ENCODE results near the gene CELF2. TPM values are rescaled to one million over a fixed set of nuclear protein-coding genes. Genes with fewer than 3 reads are reported as not detected.

CELF2 gene
- total RNA-seq, 6 donors from 2014 or later: 82.7 to 193 (median 120) TPM

- no peak for DNase-seq
- Histone ChIP-seq H3K36me3 (peaks cover 16 to 68% (median 47%) of the 10 kb centered on the region in 4 donors), H3K4me3 (no peak overlapping the region), H3K9me3 (no peaks in the 10 kb centered on the region), H3K4me1 (peaks cover 0 to 4% (median 0%) of the 10 kb centered on the region in 4 donors), H3K27ac (no peak overlapping the region), H3K27me3 (no peaks in the 10 kb centered on the region)
- ATAC-seq (ENCODE audit: low FRiP score in 2 of 2): no peak
- WGBS, 2 donors: 87 to 92% methylated on average over 9 of the region's 9 CpGs
- TF ChIP-seq, protein P1, sequence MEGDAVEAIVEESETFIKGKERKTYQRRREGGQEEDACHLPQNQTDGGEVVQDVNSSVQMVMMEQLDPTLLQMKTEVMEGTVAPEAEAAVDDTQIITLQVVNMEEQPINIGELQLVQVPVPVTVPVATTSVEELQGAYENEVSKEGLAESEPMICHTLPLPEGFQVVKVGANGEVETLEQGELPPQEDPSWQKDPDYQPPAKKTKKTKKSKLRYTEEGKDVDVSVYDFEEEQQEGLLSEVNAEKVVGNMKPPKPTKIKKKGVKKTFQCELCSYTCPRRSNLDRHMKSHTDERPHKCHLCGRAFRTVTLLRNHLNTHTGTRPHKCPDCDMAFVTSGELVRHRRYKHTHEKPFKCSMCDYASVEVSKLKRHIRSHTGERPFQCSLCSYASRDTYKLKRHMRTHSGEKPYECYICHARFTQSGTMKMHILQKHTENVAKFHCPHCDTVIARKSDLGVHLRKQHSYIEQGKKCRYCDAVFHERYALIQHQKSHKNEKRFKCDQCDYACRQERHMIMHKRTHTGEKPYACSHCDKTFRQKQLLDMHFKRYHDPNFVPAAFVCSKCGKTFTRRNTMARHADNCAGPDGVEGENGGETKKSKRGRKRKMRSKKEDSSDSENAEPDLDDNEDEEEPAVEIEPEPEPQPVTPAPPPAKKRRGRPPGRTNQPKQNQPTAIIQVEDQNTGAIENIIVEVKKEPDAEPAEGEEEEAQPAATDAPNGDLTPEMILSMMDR (IDR thresholded peaks at IDR 0.05): no peak
- TF ChIP-seq EP300 (IDR thresholded peaks at IDR 0.05) (no peak), POLR2A (IDR thresholded peaks at IDR 0.05) (no peak), POLR2AphosphoS5 (IDR thresholded peaks at IDR 0.05) (no peak)
These were observed 242.5 kb downstream of the CELF2 start for GRCh38 chr10:11260170-11260569.

GRCh38 chr10:11261143-11261542, 243.5 kb downstream of the CELF2 start:
- peaks cover 0 to 4% (median 0%) of the 10 kb centered on the region in 4 donors for H3K4me1 ChIP-seq
- ATAC-seq (ENCODE audit: low FRiP score in 2 of 2): no peak
- TF ChIP-seq, protein P1 (IDR thresholded peaks at IDR 0.05): no peak
- TF ChIP-seq EP300 (IDR thresholded peaks at IDR 0.05) (no peak), POLR2A (IDR thresholded peaks at IDR 0.05) (no peak), POLR2AphosphoS5 (IDR thresholded peaks at IDR 0.05) (no peak)
- WGBS, 2 donors: 86 to 87% methylated on average over 7 of the region's 7 CpGs
- no peak overlapping the region for H3K27ac ChIP-seq
- no peaks in the 10 kb centered on the region for H3K9me3 ChIP-seq
- peaks cover 16 to 60% (median 44%) of the 10 kb centered on the region in 4 donors for H3K36me3 ChIP-seq
- no peaks in the 10 kb centered on the region for H3K27me3 ChIP-seq
- no peak for DNase-seq
- H3K4me3 ChIP-seq: no peak overlapping the region

DNA sequence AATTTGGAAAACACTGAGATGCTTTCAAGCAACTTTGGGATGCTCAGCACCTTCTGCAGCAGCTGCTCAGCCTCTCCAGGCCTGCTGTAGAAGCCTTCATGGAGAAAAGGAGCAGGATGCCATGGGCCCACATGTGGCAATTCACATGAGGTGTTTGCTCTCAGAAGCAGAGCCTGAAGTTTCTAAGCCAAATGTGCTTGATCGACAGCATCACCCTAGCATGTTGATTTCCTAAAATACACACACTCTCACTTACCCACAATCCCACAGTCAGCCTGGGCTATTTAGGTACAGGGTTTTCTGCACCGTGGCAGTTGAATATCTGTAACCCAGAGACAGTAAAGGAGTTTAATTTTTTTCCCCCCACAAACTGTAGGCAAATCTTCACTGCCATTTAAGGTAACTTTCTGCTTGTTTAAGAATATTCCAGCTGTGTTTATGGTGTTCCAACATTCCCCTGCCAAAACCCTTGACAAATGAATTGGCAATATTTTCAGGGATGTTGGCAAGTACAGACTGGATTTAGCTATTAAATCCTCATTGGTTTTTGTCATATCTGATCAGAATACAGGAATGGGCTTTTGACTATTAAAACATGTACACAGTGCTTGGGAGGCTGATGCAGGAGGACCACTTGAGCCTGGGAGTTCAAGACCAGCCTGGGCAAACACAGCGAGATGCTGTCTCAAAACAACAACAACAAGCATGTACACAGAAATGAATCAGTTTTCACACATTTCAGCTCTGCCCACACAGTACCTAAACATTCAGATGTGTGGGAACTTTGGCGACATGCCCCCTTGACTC, 244.2 kb downstream of the CELF2 start:
- ATAC-seq (ENCODE audit: low FRiP score in 2 of 2): no peak
- H3K27me3 ChIP-seq: no peaks in the 10 kb centered on the region
- H3K36me3 ChIP-seq: peaks cover 16 to 61% (median 44%) of the 10 kb centered on the region in 4 donors
- 73 to 87% methylated on average over 4 of the region's 4 CpGs for WGBS, 2 donors
- TF ChIP-seq POLR2A (IDR thresholded peaks at IDR 0.05): no peak
- TF ChIP-seq POLR2AphosphoS5 (IDR thresholded peaks at IDR 0.05): no peak
- TF ChIP-seq, protein P1 (IDR thresholded peaks at IDR 0.05): no peak
- TF ChIP-seq EP300 (IDR thresholded peaks at IDR 0.05): no peak
- H3K4me3 ChIP-seq: no peak overlapping the region
- no peaks in the 10 kb centered on the region for H3K9me3 ChIP-seq
- no peak for DNase-seq
- H3K4me1 ChIP-seq: peaks cover 0 to 4% (median 0%) of the 10 kb centered on the region in 4 donors
- H3K27ac ChIP-seq: no peak overlapping the region

DNA sequence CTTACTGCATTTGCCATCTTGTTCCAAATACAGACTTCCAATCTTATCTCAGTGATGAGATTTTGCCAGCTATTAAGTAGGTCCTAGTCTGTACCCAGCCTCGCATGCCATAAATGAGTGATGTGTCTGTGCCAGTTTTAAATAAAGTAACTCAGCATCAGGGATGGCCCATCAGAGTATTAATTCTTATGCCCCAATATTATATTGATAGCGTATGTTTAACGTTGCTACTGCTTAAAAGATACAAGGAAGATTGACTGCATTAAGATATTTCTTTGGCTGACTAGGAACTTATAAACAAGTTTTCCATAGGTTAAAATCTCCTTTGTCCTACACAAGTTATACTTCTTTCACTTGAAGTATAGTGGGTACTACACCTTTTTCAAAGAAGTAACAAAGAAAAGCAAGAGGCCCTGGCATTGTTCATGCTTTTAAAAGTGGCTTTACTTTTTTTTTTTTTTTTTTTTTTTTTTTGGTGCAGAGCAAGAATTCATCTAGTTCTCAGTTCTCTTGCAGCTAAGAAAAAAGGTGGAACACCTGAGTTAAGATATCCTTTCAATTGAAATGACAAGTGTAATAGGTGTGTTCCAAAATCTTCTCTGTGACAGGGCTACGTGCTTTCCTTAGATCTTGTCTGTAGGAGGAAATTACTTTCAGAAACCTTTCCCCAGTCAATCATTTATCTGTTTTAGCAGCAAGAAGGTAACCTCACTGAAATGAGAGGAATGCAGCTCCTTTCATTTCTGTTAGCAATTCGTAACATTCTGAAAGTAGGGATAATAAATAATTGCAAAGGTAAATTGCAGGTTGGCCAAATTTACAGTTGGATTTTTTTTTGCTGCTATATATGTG, 245.0 kb downstream of the CELF2 start:
- Histone ChIP-seq H3K36me3 (peaks cover 11 to 59% (median 40%) of the 10 kb centered on the region in 4 donors), H3K27me3 (no peaks in the 10 kb centered on the region), H3K27ac (no peak overlapping the region), H3K4me3 (no peak overlapping the region), H3K4me1 (peaks cover 0 to 4% (median 0%) of the 10 kb centered on the region in 4 donors), H3K9me3 (no peaks in the 10 kb centered on the region)
- no peak for ATAC-seq (ENCODE audit: low FRiP score in 2 of 2)
- 88 to 89% methylated on average over 5 of the region's 5 CpGs for WGBS, 2 donors
- TF ChIP-seq EP300 (IDR thresholded peaks at IDR 0.05): no peak
- no peak for TF ChIP-seq POLR2A (IDR thresholded peaks at IDR 0.05)
- TF ChIP-seq, protein P1 (IDR thresholded peaks at IDR 0.05): no peak
- TF ChIP-seq POLR2AphosphoS5 (IDR thresholded peaks at IDR 0.05): no peak
- DNase-seq: no peak
